HTERT RPE-1 (cell line): Measurements from ENCODE around the gene ELMOD1.

Experiments
- in situ Hi-C: fragments of 300-500 bp; cut with MboI; formaldehyde crosslinking; loops from 4 replicates; pipeline ENCODE4 v1.14.3; 2020; ENCODE audit warnings: low sequenced_read_pairs

The ELMOD1 gene

GRCh38 chr11:107713009-107713408 lies 122.1 kb downstream of the ELMOD1 start:
- in situ Hi-C loops, result no loop called here
